Tibial nerve (tissue), 3 donors: Measurements from ENCODE around the gene USP2.

Experiments used
- EP300 ChIP-seq, 2 donors: sonication (generic); formaldehyde crosslinking; IDR thresholded peaks; one replicate each; pipeline ENCODE4 v1.6.1; 2017; ENCODE audit warnings: antibody characterized with exemption in 2 of 2, mild to moderate bottlenecking in 1 of 2
- POLR2A ChIP-seq, 2 donors: fragments of 450-650 bp; IDR thresholded peaks; one replicate each; pipeline ENCODE4 v1.6.1; 2017; ENCODE audit warnings: antibody characterized with exemption in 2 of 2, mild to moderate bottlenecking in 2 of 2, moderate library complexity in 2 of 2

DNA sequence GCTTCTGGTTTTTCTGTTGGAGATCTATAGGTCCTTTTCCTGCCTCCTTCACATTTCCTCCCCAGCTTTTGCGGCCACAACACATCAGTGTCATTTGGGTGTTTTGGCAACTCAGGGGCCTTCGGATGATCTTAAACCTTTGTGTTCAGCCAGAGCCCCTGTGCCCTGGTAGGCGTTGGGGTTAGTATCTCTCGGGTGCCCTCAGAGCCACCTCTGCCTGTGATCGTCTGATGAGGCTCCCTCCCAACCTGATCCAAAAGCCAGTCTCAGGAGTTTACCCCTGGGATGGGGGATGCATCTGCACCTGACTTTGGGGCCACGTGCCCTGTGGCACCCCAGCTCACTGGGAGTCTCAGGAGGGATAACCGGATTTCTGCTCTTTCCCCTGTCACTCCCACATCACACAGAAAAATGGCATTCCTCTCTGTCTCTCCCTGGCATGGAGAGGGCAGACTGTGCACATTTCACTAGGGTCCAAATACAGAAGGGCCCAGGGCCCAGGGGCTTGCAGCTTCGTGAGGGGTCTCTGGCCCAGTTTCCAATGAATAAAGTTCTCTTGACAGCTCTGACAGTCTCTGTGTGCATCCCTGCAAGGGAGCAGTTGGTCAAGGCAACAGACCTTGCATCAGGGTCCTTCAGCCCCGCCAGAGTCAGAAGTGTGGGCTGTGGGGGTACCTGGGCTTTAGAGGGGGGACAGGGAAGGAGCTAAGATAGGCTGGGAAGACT, 44.6 kb downstream of the USP2 start:
- TF ChIP-seq EP300 (IDR thresholded peaks at IDR 0.05) (no peak), POLR2A (IDR thresholded peaks at IDR 0.05) (no peak)
